Endothelial cell of umbilical vein (primary cell): ENCODE results near the gene TTBK1. TPM values are rescaled to one million over a fixed set of nuclear protein-coding genes. Genes with fewer than 3 reads are reported as not detected.

Experiments
- BruUV-seq: library from RNA; stranded (reverse); fragments of 400-500 nt; replicated peaks from 2 replicates; lab custom pipeline; 2021; lab: Mats Ljungman, UMichigan
- CTCF ChIA-PET: fragments of 300-600, 350-600 bp; sonication (Branson Sonifier 250); formaldehyde crosslinking; loops from one replicate; lab custom pipeline; 2021; ENCODE audit warnings: antibody characterized with exemption, inconsistent platforms; lab: Charles Lee
- POLR2A ChIA-PET: fragments of 300-600, 350-600 bp; sonication (Branson Sonifier 250); formaldehyde crosslinking; loops from one replicate; lab custom pipeline; 2021; ENCODE audit warnings: antibody characterized with exemption, inconsistent platforms; lab: Charles Lee
- DNase-seq: peaks from one replicate; pipeline ENCODE4 v3.0.0-alpha.2; 2011; ENCODE audit warnings: low read depth, low spot score
- FAIRE-seq: peaks from 2 replicates; lab custom pipeline; 2011; peaks lifted over from hg19 to GRCh38; lab: Jason Lieb, UNC
- H2AFZ ChIP-seq: 2 replicates; pipeline ENCODE4 v1.6.0; 2012; ENCODE audit warnings: low read depth, low read length, control low read depth, inconsistent platforms
- H3K27ac ChIP-seq: 2 replicates; pipeline ENCODE4 v1.5.1; 2011; ENCODE audit warnings: low read depth, mild to moderate bottlenecking, control low read depth, low read length, moderate library complexity; ENCODE audit not compliant: insufficient read depth
- H3K27me3 ChIP-seq, 2 experiments: 2 replicates each; pipeline versions ENCODE4 v1.6.0 to v1.6.1; 2011; ENCODE audit warnings: low read length in 2 of 2, mixed read lengths in 1 of 2; ENCODE audit not compliant: control insufficient read depth in 2 of 2, insufficient read depth in 2 of 2
- H3K36me3 ChIP-seq, 2 experiments: 2 replicates in 1 of 2; 3 replicates in 1 of 2; pipeline ENCODE4 v1.5.1; 2011; ENCODE audit warnings: low read length in 2 of 2, mild to moderate bottlenecking in 1 of 2, moderate library complexity in 1 of 2; ENCODE audit not compliant: control insufficient read depth in 2 of 2, insufficient read depth in 2 of 2; ENCODE audit errors: extremely low read depth in 1 of 2
- H3K4me1 ChIP-seq: 3 replicates; pipeline ENCODE4 v1.5.1; 2011; ENCODE audit warnings: mild to moderate bottlenecking, low read length; ENCODE audit not compliant: control insufficient read depth, insufficient read depth; ENCODE audit errors: extremely low read depth
- H3K4me2 ChIP-seq: 2 replicates; pipeline ENCODE4 v1.6.1; 2011; ENCODE audit warnings: low read length, control low read depth, mixed read lengths; ENCODE audit not compliant: insufficient read depth
- H3K4me3 ChIP-seq, 3 experiments: fragments of 200-600 bp in 1 of 3; sonication (generic), shearing (Covaris generic) in 1 of 3; replicated peaks in 1 of 3; 2 replicates each; pipeline ENCODE4 v1.5.1; 2011 to 2016; ENCODE audit warnings: control low read depth in 3 of 3, low read length in 3 of 3, mild to moderate bottlenecking in 2 of 3, inconsistent platforms in 1 of 3, low read depth in 1 of 3, moderate library complexity in 1 of 3; ENCODE audit not compliant: insufficient read depth in 1 of 3
- H3K79me2 ChIP-seq: 2 replicates; pipeline ENCODE4 v1.6.0; 2012; ENCODE audit warnings: low read length, inconsistent platforms; ENCODE audit not compliant: control insufficient read depth, insufficient read depth
- H3K9ac ChIP-seq: replicated peaks from 2 replicates; pipeline ENCODE3; 2011; ENCODE audit warnings: low read length, control low read depth; ENCODE audit not compliant: insufficient read depth; ENCODE audit errors: extremely low read depth
- H3K9me1 ChIP-seq: replicated peaks from 3 replicates; pipeline ENCODE4 v1.6.0; 2011; ENCODE audit warnings: mild to moderate bottlenecking, low read length; ENCODE audit not compliant: control insufficient read depth, insufficient read depth; ENCODE audit errors: extremely low read depth
- H3K9me3 ChIP-seq: replicated peaks from 2 replicates; pipeline ENCODE4 v1.5.1; 2012; ENCODE audit warnings: low read length, inconsistent platforms; ENCODE audit not compliant: control insufficient read depth, insufficient read depth
- H4K20me1 ChIP-seq: replicated peaks from 2 replicates; pipeline ENCODE3; 2011; ENCODE audit warnings: mild to moderate bottlenecking, low read length; ENCODE audit not compliant: control insufficient read depth, insufficient read depth; ENCODE audit errors: extremely low read depth
- CTCF ChIP-seq, 2 donors: IDR thresholded peaks; 1 replicate in 1 of 2; 2 replicates in 1 of 2; pipeline ENCODE4 v1.5.1; 2011; ENCODE audit warnings: low read length in 2 of 2, mild to moderate bottlenecking in 2 of 2, moderate library complexity in 2 of 2, control low read depth in 1 of 2, inconsistent platforms in 1 of 2, low read depth in 1 of 2; ENCODE audit not compliant: insufficient read depth in 1 of 2; ENCODE audit errors: extremely low read depth in 1 of 2
- EZH2 ChIP-seq: IDR thresholded peaks from 2 replicates; pipeline ENCODE4 v1.6.1; 2012; ENCODE audit warnings: borderline replicate concordance, low read depth, mild to moderate bottlenecking, moderate library complexity, low read length, inconsistent platforms; ENCODE audit not compliant: severe bottlenecking
- FOS ChIP-seq: IDR thresholded peaks from 2 replicates; pipeline ENCODE4 v1.6.1; 2011; ENCODE audit warnings: mild to moderate bottlenecking, low read length, moderate library complexity, borderline replicate concordance; ENCODE audit not compliant: insufficient read depth
- GATA2 ChIP-seq: IDR thresholded peaks from 2 replicates; pipeline ENCODE4 v1.7.0; 2011; ENCODE audit warnings: low read depth, mild to moderate bottlenecking, moderate library complexity, mixed read lengths, low read length; ENCODE audit not compliant: insufficient read length, insufficient read depth
- MAX ChIP-seq: IDR thresholded peaks from 2 replicates; pipeline ENCODE4 v1.6.1; 2011; ENCODE audit not compliant: insufficient read depth, insufficient read length
- MYC ChIP-seq: IDR thresholded peaks from one replicate; pipeline ENCODE4 v1.6.1; 2011; ENCODE audit warnings: mild to moderate bottlenecking, low read depth, low read length
- POLR2A ChIP-seq: IDR thresholded peaks from 2 replicates; pipeline ENCODE4 v1.6.1; 2012; ENCODE audit warnings: low read depth, mild to moderate bottlenecking, control low read depth, low read length
- POLR2AphosphoS5 ChIP-seq: IDR thresholded peaks from 2 replicates; pipeline ENCODE4 v1.6.1; 2012; ENCODE audit warnings: low read depth, mild to moderate bottlenecking, control low read depth, low read length, moderate library complexity; ENCODE audit not compliant: insufficient read depth
- dilution Hi-C: fragments of 300-500 bp; cut with MboI; formaldehyde crosslinking; loops from one replicate; pipeline ENCODE4 v1.15.0; 2019; ENCODE audit warnings: low sequenced_read_pairs; ENCODE audit not compliant: extremely low pct_ligation_motif_present
- intact Hi-C: fragments of 100-400 bp; cut with micrococcal nuclease; formaldehyde crosslinking; loops from one replicate; pipeline ENCODE4 v1.10.0; 2022
- polyA plus RNA-seq, 4 experiments: library from polyadenylated mRNA; depleted of rRNA in 3 of 4; stranded (reverse) in 3 of 4; unstranded in 1 of 4; fragments of >200 nt; gene quantifications; 2 replicates each; pipeline versions ENCODE4 v1.2.1 to v1.2.3, GENCODE V29; 2011 to 2012; ENCODE audit warnings: missing spikeins in 1 of 4
- total RNA-seq: library from RNA; stranded (reverse); gene quantifications from 2 replicates; pipeline ENCODE4 v1.2.3, GENCODE V29; 2021

The TTBK1 gene
- total and polyA plus RNA-seq, 2 donors (not counting 3 experiments of a cell fraction or from before 2014, with no cell fraction given) = 0.06 TPM; not detected in 1

- ChIA-PET POLR2A (no interaction called here), CTCF (interaction anchor here (0.9 to 1.4 kb wide), 4 partner anchors 11 to 199 kb away, joined by 3 to 6 read pairs (median 4); partner anchors contain the start of gene DNPH1)
- Histone ChIP-seq H3K79me2 (no peaks in the 10 kb centered on the region), H4K20me1 (no peaks in the 10 kb centered on the region), H3K36me3 (no peaks in the 10 kb centered on the region), H3K4me3 (no peak overlapping the region), H3K9ac (no peak overlapping the region), H3K4me2 (no peak overlapping the region), H3K27me3 (peaks cover 10 to 13% of the 10 kb centered on the region in 2 experiments), H2AFZ (no peak overlapping the region), H3K9me1 (no peaks in the 10 kb centered on the region), H3K9me3 (no peaks in the 10 kb centered on the region), H3K27ac (no peak overlapping the region), H3K4me1 (peaks cover 8% of the 10 kb centered on the region)
- intact Hi-C loops (no loop called here), dilution Hi-C loops (no loop called here)
- FAIRE-seq (no peak), DNase-seq (no peak)
- no peak for TF ChIP-seq CTCF (IDR thresholded peaks at IDR 0.05; ENCODE audit: extremely low read depth in 1 of 2, insufficient read depth in 1 of 2, low read depth in 1 of 2, low read length in 2 of 2)
- no peak for TF ChIP-seq FOS
- no peak for TF ChIP-seq POLR2A
- TF ChIP-seq POLR2AphosphoS5 = no peak
- no peak for TF ChIP-seq GATA2
- TF ChIP-seq EZH2 = no peak
- TF ChIP-seq MYC = no peak
- TF ChIP-seq MAX = no peak
- BruUV-seq = no TSS peak
Measured at GRCh38 chr6:43307451-43308100, 64.3 kb downstream of the TTBK1 start.
